ENCODE measurements around the gene BANK1. TPM values are rescaled to one million over a fixed set of nuclear protein-coding genes. Genes with fewer than 3 reads are reported as not detected.

BANK1 gene
- total RNA-seq, 1 experiment from 2014 or later, result 2.4 TPM

GRCh38 chr4:101833480-101833879 is 43.0 kb downstream of the BANK1 start:
- Histone ChIP-seq H4K20me1 (ENCODE audit: insufficient read depth) (no peaks in the 10 kb centered on the region), H3K27ac (ENCODE audit: low read depth, low read length) (no peak overlapping the region), H3K4me3 (replicated peaks in 1 of 2; ENCODE audit: low read depth in 1 of 2, low read length in 2 of 2) (no peak overlapping the region), H3K9me3 (ENCODE audit: control insufficient read depth in 1 of 2, insufficient read depth in 1 of 2, low read depth in 1 of 2, low read length in 2 of 2) (no peaks in the 10 kb centered on the region), H3K4me1 (ENCODE audit: control insufficient read depth in 1 of 2, insufficient read depth in 2 of 2, low read length in 2 of 2) (no peaks in the 10 kb centered on the region; a peak in 1 of 4 replicates), H3K4me2 (ENCODE audit: low read length) (no peak overlapping the region), H3K36me3 (ENCODE audit: control insufficient read depth in 1 of 2, insufficient read depth in 2 of 2, low read length in 2 of 2) (no peaks in the 10 kb centered on the region), H3K9me2 (ENCODE audit: insufficient read depth) (no peaks in the 10 kb centered on the region), H3K27me3 (ENCODE audit: insufficient read depth, low read length) (no peaks in the 10 kb centered on the region), H2AFZ (ENCODE audit: low read depth, low read length, poor library complexity, severe bottlenecking) (peak overlapping the region; percentile 10), H3K9ac (ENCODE audit: low read length) (no peak overlapping the region), H3K79me2 (ENCODE audit: insufficient read depth, low read length) (no peaks in the 10 kb centered on the region)
- ChIA-PET CTCF (no interaction called here), POLR2A (no interaction called here), RAD21 (ENCODE audit: low non-redundant PET in 1 of 2, low total read pairs in 2 of 2, uncharacterized antibody in 2 of 2, unreplicated experiment in 2 of 2) (no interaction called here)
- ATAC-seq (no peak), DNase-seq (ENCODE audit: low read depth, low spot score) (no peak)
- no TSS peak for BruUV-seq (replicated peaks)
- TF ChIP-seq FOSL1 (IDR thresholded peaks at IDR 0.05; ENCODE audit: low read depth) (no peak), CBX3 (IDR thresholded peaks at IDR 0.05; ENCODE audit: low read depth) (no peak), ZBTB33 (IDR thresholded peaks at IDR 0.05; ENCODE audit: extremely low read depth, insufficient replicate concordance, low read length) (no peak), SP1 (IDR thresholded peaks at IDR 0.05; ENCODE audit: low read depth) (no peak), POLR2A (IDR thresholded peaks at IDR 0.05; ENCODE audit: borderline replicate concordance, extremely low read depth, insufficient read depth, insufficient read length) (no peak), CTCF (IDR thresholded peaks at IDR 0.05 in 2 of 3, conservative IDR thresholded peaks at IDR 0.05 in 1 of 3; ENCODE audit: borderline replicate concordance in 1 of 3, insufficient read depth in 1 of 3, low read depth in 2 of 3, low read length in 2 of 3) (no peak), SRF (IDR thresholded peaks at IDR 0.05; ENCODE audit: low read depth) (no peak), MAX (IDR thresholded peaks at IDR 0.05) (no peak), ELF1 (IDR thresholded peaks at IDR 0.05; ENCODE audit: borderline replicate concordance, low read depth) (no peak), YY1 (IDR thresholded peaks at IDR 0.05; ENCODE audit: extremely low read depth, insufficient replicate concordance, low read depth, low read length) (no peak), POLR2AphosphoS5 (IDR thresholded peaks at IDR 0.05; ENCODE audit: low read depth, low read length) (no peak)
- intact Hi-C loops (cut with micrococcal nuclease), result no loop called here

Measured in HCT116 (cell line).